22Rv1 (cell line): ENCODE measurements around the gene FCHSD2.

Experiments used
- ZFX ChIP-seq: fragments of 450-650 bp; IDR thresholded peaks from 2 replicates; pipeline ENCODE4 v1.6.1; 2017; ENCODE audit warnings: antibody characterized with exemption, borderline replicate concordance
- TF ChIP-seq, protein P1 (sequence below): fragments of 450-650 bp; IDR thresholded peaks from 2 replicates; pipeline ENCODE4 v1.5.1; 2017; ENCODE audit warnings: mild to moderate bottlenecking

DNA sequence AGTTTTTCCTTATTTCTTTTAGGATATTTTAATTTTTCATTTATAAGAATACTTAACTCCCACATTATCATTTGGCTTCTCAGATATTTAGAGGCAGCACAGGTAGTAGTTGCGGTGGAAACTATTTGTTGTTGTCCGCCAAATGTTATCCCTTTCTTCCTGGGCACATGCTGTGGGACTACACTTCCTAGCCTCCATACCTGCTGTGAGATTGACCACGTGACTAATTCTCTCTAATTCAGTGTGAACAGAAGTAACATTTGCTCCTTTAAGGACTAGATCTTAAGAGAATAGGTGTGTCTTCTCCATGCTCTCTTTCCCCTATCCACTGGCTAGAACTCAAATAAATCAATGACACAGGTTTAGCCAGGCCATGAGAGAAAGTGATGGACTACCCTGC is 191.4 kb downstream of the FCHSD2 start:
- TF ChIP-seq, protein P1, sequence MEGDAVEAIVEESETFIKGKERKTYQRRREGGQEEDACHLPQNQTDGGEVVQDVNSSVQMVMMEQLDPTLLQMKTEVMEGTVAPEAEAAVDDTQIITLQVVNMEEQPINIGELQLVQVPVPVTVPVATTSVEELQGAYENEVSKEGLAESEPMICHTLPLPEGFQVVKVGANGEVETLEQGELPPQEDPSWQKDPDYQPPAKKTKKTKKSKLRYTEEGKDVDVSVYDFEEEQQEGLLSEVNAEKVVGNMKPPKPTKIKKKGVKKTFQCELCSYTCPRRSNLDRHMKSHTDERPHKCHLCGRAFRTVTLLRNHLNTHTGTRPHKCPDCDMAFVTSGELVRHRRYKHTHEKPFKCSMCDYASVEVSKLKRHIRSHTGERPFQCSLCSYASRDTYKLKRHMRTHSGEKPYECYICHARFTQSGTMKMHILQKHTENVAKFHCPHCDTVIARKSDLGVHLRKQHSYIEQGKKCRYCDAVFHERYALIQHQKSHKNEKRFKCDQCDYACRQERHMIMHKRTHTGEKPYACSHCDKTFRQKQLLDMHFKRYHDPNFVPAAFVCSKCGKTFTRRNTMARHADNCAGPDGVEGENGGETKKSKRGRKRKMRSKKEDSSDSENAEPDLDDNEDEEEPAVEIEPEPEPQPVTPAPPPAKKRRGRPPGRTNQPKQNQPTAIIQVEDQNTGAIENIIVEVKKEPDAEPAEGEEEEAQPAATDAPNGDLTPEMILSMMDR: no peak
- no peak for TF ChIP-seq ZFX
